H9 (cell line): Measurements from ENCODE around the gene P2RY14. TPM values are rescaled to one million over a fixed set of nuclear protein-coding genes. Genes with fewer than 3 reads are reported as not detected.

Experiments used
- DNase-seq: peaks from one replicate; pipeline ENCODE4 v3.0.0-alpha.2; 2017
- H2AFZ ChIP-seq: one replicate; pipeline ENCODE4 v1.6.1; 2013; ENCODE audit warnings: mild to moderate bottlenecking, low read length, control low read depth, moderate library complexity
- H2AK5ac ChIP-seq: 2 replicates; pipeline ENCODE4 v1.6.1; 2013; ENCODE audit warnings: low read length, control low read depth, mixed read lengths; ENCODE audit not compliant: insufficient read length
- H2BK120ac ChIP-seq: one replicate; pipeline ENCODE4 v1.6.1; 2013; ENCODE audit warnings: low read depth, mild to moderate bottlenecking, low read length, control low read depth, inconsistent platforms; ENCODE audit not compliant: poor library complexity, severe bottlenecking
- H2BK12ac ChIP-seq: 2 replicates; pipeline ENCODE4 v1.6.1; 2013; ENCODE audit warnings: low read length, control low read depth, mixed read lengths, low read depth; ENCODE audit not compliant: insufficient read length
- H2BK15ac ChIP-seq: 2 replicates; pipeline ENCODE4 v1.6.1; 2013; ENCODE audit warnings: low read depth, low read length, control low read depth
- H2BK20ac ChIP-seq: one replicate; pipeline ENCODE4 v1.6.1; 2013; ENCODE audit warnings: low read depth, mild to moderate bottlenecking, low read length, control low read depth, inconsistent platforms; ENCODE audit not compliant: poor library complexity, severe bottlenecking
- H2BK5ac ChIP-seq: 2 replicates; pipeline ENCODE4 v1.6.1; 2013; ENCODE audit warnings: low read length, control low read depth, mixed read lengths; ENCODE audit not compliant: insufficient read length
- H3K14ac ChIP-seq: 2 replicates; pipeline ENCODE4 v1.6.1; 2013; ENCODE audit warnings: low read length, control low read depth; ENCODE audit not compliant: insufficient read depth
- H3K18ac ChIP-seq: 2 replicates; pipeline ENCODE4 v1.6.1; 2013; ENCODE audit warnings: low read depth, mild to moderate bottlenecking, mixed read lengths, low read length, control low read depth; ENCODE audit not compliant: insufficient read length
- H3K23ac ChIP-seq: 2 replicates; pipeline ENCODE4 v1.6.1; 2013; ENCODE audit warnings: low read length, control low read depth, mixed read lengths, low read depth; ENCODE audit not compliant: insufficient read length
- H3K23me2 ChIP-seq: 2 replicates; pipeline ENCODE4 v1.6.1; 2013; ENCODE audit warnings: low read depth, mild to moderate bottlenecking, mixed read lengths, low read length, control low read depth; ENCODE audit not compliant: insufficient read length, poor library complexity, severe bottlenecking
- H3K27ac ChIP-seq: 2 replicates; pipeline ENCODE4 v1.5.1; 2013; ENCODE audit warnings: low read length, control low read depth, mixed read lengths, low read depth; ENCODE audit not compliant: insufficient read length
- H3K27me3 ChIP-seq: 2 replicates; pipeline ENCODE4 v1.6.1; 2013; ENCODE audit warnings: low read length, control low read depth, inconsistent platforms; ENCODE audit not compliant: insufficient read depth
- H3K4ac ChIP-seq: 2 replicates; pipeline ENCODE4 v1.6.1; 2013; ENCODE audit warnings: low read depth, mild to moderate bottlenecking, control low read depth, inconsistent platforms, low read length, moderate library complexity
- H3K4me1 ChIP-seq: 2 replicates; pipeline ENCODE4 v1.6.1; 2013; ENCODE audit warnings: low read length, control low read depth, inconsistent platforms; ENCODE audit not compliant: insufficient read depth
- H3K4me2 ChIP-seq: 2 replicates; pipeline ENCODE4 v1.6.1; 2013; ENCODE audit warnings: low read length, control low read depth, mixed read lengths; ENCODE audit not compliant: insufficient read length, insufficient read depth
- H3K56ac ChIP-seq: 2 replicates; pipeline ENCODE4 v1.6.1; 2013; ENCODE audit warnings: low read depth, mild to moderate bottlenecking, mixed read lengths, low read length, control low read depth; ENCODE audit not compliant: insufficient read length
- H3K79me1 ChIP-seq: 2 replicates; pipeline ENCODE4 v1.6.1; 2013; ENCODE audit warnings: low read depth, mild to moderate bottlenecking, moderate library complexity, low read length, control low read depth, inconsistent platforms; ENCODE audit not compliant: insufficient read depth, poor library complexity, severe bottlenecking
- H3K79me2 ChIP-seq: 2 replicates; pipeline ENCODE4 v1.6.1; 2013; ENCODE audit warnings: low read length, control low read depth, inconsistent platforms; ENCODE audit not compliant: insufficient read depth
- H3K9ac ChIP-seq: 2 replicates; pipeline ENCODE4 v1.6.1; 2013; ENCODE audit warnings: low read length, control low read depth, mixed read lengths; ENCODE audit not compliant: insufficient read length; ENCODE audit errors: extremely low read depth
- H3K9me3 ChIP-seq: one replicate; pipeline ENCODE4 v1.6.1; 2013; ENCODE audit warnings: low read depth, low read length, inconsistent platforms; ENCODE audit not compliant: control insufficient read depth
- H3T11ph ChIP-seq: one replicate; pipeline ENCODE4 v1.6.1; 2013; ENCODE audit warnings: mild to moderate bottlenecking, low read length, control low read depth, inconsistent platforms
- H4K20me1 ChIP-seq: one replicate; pipeline ENCODE4 v1.6.1; 2013; ENCODE audit not compliant: control insufficient read depth, insufficient read length, insufficient read depth
- H4K5ac ChIP-seq: 2 replicates; pipeline ENCODE4 v1.6.1; 2013; ENCODE audit warnings: low read depth, mild to moderate bottlenecking, mixed read lengths, low read length, control low read depth; ENCODE audit not compliant: insufficient read length
- H4K8ac ChIP-seq: replicated peaks from 2 replicates; pipeline ENCODE4 v1.6.1; 2013; ENCODE audit warnings: low read length, control low read depth, mixed read lengths, low read depth; ENCODE audit not compliant: insufficient read length
- H4K91ac ChIP-seq: 2 replicates; pipeline ENCODE4 v1.6.1; 2013; ENCODE audit warnings: low read depth, mild to moderate bottlenecking, moderate library complexity, mixed read lengths, low read length, control low read depth; ENCODE audit not compliant: insufficient read length
- H3K27ac Mint-ChIP-seq, 3 experiments: 2 replicates in 2 of 3; 3 replicates in 1 of 3; pipeline ENCODE4 v1.8.0; 2020 to 2021; ENCODE audit warnings: mixed read lengths in 3 of 3, mild to moderate bottlenecking in 1 of 3, moderate library complexity in 1 of 3
- H3K27me3 Mint-ChIP-seq: 2 replicates; pipeline ENCODE4 v1.8.0; 2021; ENCODE audit warnings: low read depth, mild to moderate bottlenecking, moderate library complexity, mixed read lengths
- H3K36me3 Mint-ChIP-seq, 3 experiments: 2 replicates in 2 of 3; 3 replicates in 1 of 3; pipeline ENCODE4 v1.8.0; 2020 to 2021; ENCODE audit warnings: low read depth in 3 of 3, mixed read lengths in 3 of 3; ENCODE audit not compliant: insufficient read depth in 1 of 3
- H3K4me1 Mint-ChIP-seq, 2 experiments: 2 replicates each; pipeline ENCODE4 v1.8.0; 2020; ENCODE audit warnings: mixed read lengths in 2 of 2
- H3K4me3 Mint-ChIP-seq, 2 experiments: 2 replicates in 1 of 2; 3 replicates in 1 of 2; pipeline ENCODE4 v1.8.0; 2020 to 2021; ENCODE audit warnings: mild to moderate bottlenecking in 2 of 2, mixed read lengths in 2 of 2, moderate library complexity in 1 of 2
- H3K9me3 Mint-ChIP-seq, 2 experiments: 2 replicates in 1 of 2; 3 replicates in 1 of 2; pipeline ENCODE4 v1.8.0; 2020; ENCODE audit warnings: mild to moderate bottlenecking in 2 of 2, mixed read lengths in 2 of 2, moderate library complexity in 1 of 2
- WGBS: extraction: QIAGEN DNeasy Blood & Tissue Kit; methylation state at CpG from one replicate; pipeline ENCODE4 v1.1.7; 2013; ENCODE audit warnings: missing lambda C conversion rate, low lambda C conversion rate, mixed read lengths; ENCODE audit not compliant: insufficient read length; ENCODE audit errors: extremely low coverage; 5-methylcytosine and 5-hydroxymethylcytosine counted together
- total RNA-seq: library from RNA; stranded (reverse); gene quantifications from 2 replicates; pipeline ENCODE4 v1.2.1, GENCODE V29; 2021
- TF ChIP-seq, protein P1 (sequence below): fragments of 200-600 bp; sonication (generic); conservative IDR thresholded peaks from 3 replicates; pipeline ENCODE4 v1.8.0; 2021; ENCODE audit warnings: antibody characterized with exemption, mild to moderate bottlenecking

The P2RY14 gene
- total RNA-seq, 1 experiment from 2014 or later, result not detected

GRCh38 chr3:151267066-151267465 is 11.3 kb downstream of the P2RY14 start:
- Mint-ChIP-seq H3K27ac (no peak overlapping the region; a peak in 1 of 7 replicates), H3K36me3 (peaks cover 0 to 7% (median 3%) of the 10 kb centered on the region in 3 experiments; a peak in 3 of 7 replicates), H3K4me1 (peaks cover 15 to 18% of the 10 kb centered on the region in 2 experiments), H3K27me3 (no peaks in the 10 kb centered on the region), H3K9me3 (no peaks in the 10 kb centered on the region), H3K4me3 (no peak overlapping the region)
- H4K5ac ChIP-seq, result no peak overlapping the region
- H2BK15ac ChIP-seq, result no peak overlapping the region
- TF ChIP-seq, protein P1, sequence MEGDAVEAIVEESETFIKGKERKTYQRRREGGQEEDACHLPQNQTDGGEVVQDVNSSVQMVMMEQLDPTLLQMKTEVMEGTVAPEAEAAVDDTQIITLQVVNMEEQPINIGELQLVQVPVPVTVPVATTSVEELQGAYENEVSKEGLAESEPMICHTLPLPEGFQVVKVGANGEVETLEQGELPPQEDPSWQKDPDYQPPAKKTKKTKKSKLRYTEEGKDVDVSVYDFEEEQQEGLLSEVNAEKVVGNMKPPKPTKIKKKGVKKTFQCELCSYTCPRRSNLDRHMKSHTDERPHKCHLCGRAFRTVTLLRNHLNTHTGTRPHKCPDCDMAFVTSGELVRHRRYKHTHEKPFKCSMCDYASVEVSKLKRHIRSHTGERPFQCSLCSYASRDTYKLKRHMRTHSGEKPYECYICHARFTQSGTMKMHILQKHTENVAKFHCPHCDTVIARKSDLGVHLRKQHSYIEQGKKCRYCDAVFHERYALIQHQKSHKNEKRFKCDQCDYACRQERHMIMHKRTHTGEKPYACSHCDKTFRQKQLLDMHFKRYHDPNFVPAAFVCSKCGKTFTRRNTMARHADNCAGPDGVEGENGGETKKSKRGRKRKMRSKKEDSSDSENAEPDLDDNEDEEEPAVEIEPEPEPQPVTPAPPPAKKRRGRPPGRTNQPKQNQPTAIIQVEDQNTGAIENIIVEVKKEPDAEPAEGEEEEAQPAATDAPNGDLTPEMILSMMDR, result no peak
- no peaks in the 10 kb centered on the region for H4K20me1 ChIP-seq
- H3K79me2 ChIP-seq, result no peaks in the 10 kb centered on the region
- no peaks in the 10 kb centered on the region for H3K27me3 ChIP-seq
- H3T11ph ChIP-seq, result no peak overlapping the region
- H3K23me2 ChIP-seq, result no peaks in the 10 kb centered on the region
- no peak overlapping the region for H2AK5ac ChIP-seq
- H3K4me2 ChIP-seq, result no peak overlapping the region
- H2AFZ ChIP-seq, result no peak overlapping the region
- H2BK5ac ChIP-seq, result no peak overlapping the region
- H3K23ac ChIP-seq, result no peak overlapping the region
- H3K4ac ChIP-seq, result no peak overlapping the region
- DNase-seq, result no peak
- H3K4me1 ChIP-seq, result peaks cover 2% of the 10 kb centered on the region; the same call in 1 of the 2 replicates
- H4K91ac ChIP-seq, result no peak overlapping the region
- H3K79me1 ChIP-seq, result no peaks in the 10 kb centered on the region
- H4K8ac ChIP-seq, result no peak overlapping the region
- WGBS, result no CpG with 5 or more reads among the region's 1 CpG
- H3K27ac ChIP-seq, result no peak overlapping the region
- H2BK120ac ChIP-seq, result no peak overlapping the region
- H3K18ac ChIP-seq, result no peak overlapping the region
- no peak overlapping the region for H3K14ac ChIP-seq
- no peak overlapping the region for H3K9ac ChIP-seq
- H3K9me3 ChIP-seq, result no peaks in the 10 kb centered on the region
- no peak overlapping the region for H2BK12ac ChIP-seq
- H3K56ac ChIP-seq, result no peak overlapping the region
- no peak overlapping the region for H2BK20ac ChIP-seq
